DMS79 treated with DMSO at 0.1 percent for 48 hours (cell line): Measurements from ENCODE around the gene GRK1.
"Not testable (repeated sequence)": the region's sequence is repeated elsewhere in the genome, so short reads cannot be mapped to it uniquely, and the experiment has no call there.

Source experiments
- DNase-seq: peaks from one replicate; lab custom pipeline; 2025; lab: John Stamatoyannopoulos, UW

Gene GRK1

GRCh38 chr13:113743366-113744195 lies 76.6 kb downstream of the GRK1 start:
- DNase-seq = no peak

GRCh38 chr13:113744197-113745000 lies 77.4 kb downstream of the GRK1 start:
- DNase-seq = peak; percentile 60

GRCh38 chr13:113745059-113745458 lies 78.0 kb downstream of the GRK1 start:
- DNase-seq = no peak

GRCh38 chr13:113745500-113746142 lies 78.6 kb downstream of the GRK1 start:
- not testable (repeated sequence) for DNase-seq

- no peak for DNase-seq
These were observed 79.1 kb downstream of the GRK1 start for GRCh38 chr13:113746143-113746525.

- DNase-seq = no peak
These were observed 79.7 kb downstream of the GRK1 start for GRCh38 chr13:113746671-113747070.

- DNase-seq = no peak
These were observed 80.3 kb downstream of the GRK1 start for GRCh38 chr13:113747291-113747833.

GRCh38 chr13:113748101-113748861 lies 81.3 kb downstream of the GRK1 start:
- DNase-seq = no peak

GRCh38 chr13:113748862-113749451 lies 81.9 kb downstream of the GRK1 start:
- no peak for DNase-seq

GRCh38 chr13:113749507-113749906 lies 82.5 kb downstream of the GRK1 start:
- no peak for DNase-seq

- no peak for DNase-seq
These were observed 82.9 kb downstream of the GRK1 start for GRCh38 chr13:113749967-113750366.

- no peak for DNase-seq
These were observed 83.8 kb downstream of the GRK1 start for GRCh38 chr13:113750554-113751399.

GRCh38 chr13:113751491-113751890 lies 84.5 kb downstream of the GRK1 start:
- no peak for DNase-seq

GRCh38 chr13:113752211-113752986 lies 85.4 kb downstream of the GRK1 start:
- DNase-seq = not testable (repeated sequence)

- DNase-seq = no peak
These were observed 86.2 kb downstream of the GRK1 start for GRCh38 chr13:113753171-113753570.

GRCh38 chr13:113754242-113754641 lies 87.2 kb downstream of the GRK1 start:
- DNase-seq = no peak

GRCh38 chr13:113754691-113755090 lies 87.7 kb downstream of the GRK1 start:
- DNase-seq = no peak

GRCh38 chr13:113756441-113757097 lies 89.5 kb downstream of the GRK1 start:
- no peak for DNase-seq
